Type B pancreatic cell (in vitro differentiated cells): Measurements from ENCODE around the gene FAM81A. TPM values are rescaled to one million over a fixed set of nuclear protein-coding genes. Genes with fewer than 3 reads are reported as not detected.

ENCODE experiments used
- DNase-seq: peaks from one replicate; pipeline ENCODE4 v3.0.0; 2021; ENCODE audit warnings: mixed read lengths; ENCODE audit not compliant: unreplicated experiment; ENCODE audit errors: extremely low spot score
- H3K27ac Mint-ChIP-seq: 2 replicates; pipeline ENCODE4 v1.8.0; 2021; ENCODE audit warnings: mild to moderate bottlenecking, mixed read lengths
- H3K27me3 Mint-ChIP-seq: 2 replicates; pipeline ENCODE4 v1.8.0; 2021; ENCODE audit warnings: mixed read lengths
- H3K36me3 Mint-ChIP-seq: 2 replicates; pipeline ENCODE4 v1.8.0; 2021; ENCODE audit warnings: mixed read lengths
- H3K4me1 Mint-ChIP-seq: one replicate; pipeline ENCODE4 v1.8.0; 2021; ENCODE audit warnings: mixed read lengths; ENCODE audit not compliant: unreplicated experiment
- H3K4me3 Mint-ChIP-seq: 2 replicates; pipeline ENCODE4 v1.8.0; 2021; ENCODE audit warnings: mild to moderate bottlenecking, mixed read lengths
- H3K9me3 Mint-ChIP-seq: 2 replicates; pipeline ENCODE4 v1.8.0; 2021; ENCODE audit warnings: mixed read lengths
- CTCF ChIP-seq: fragments of 200-600 bp; sonication (generic); conservative IDR thresholded peaks from 2 replicates; pipeline ENCODE4 v1.5.0; 2021; ENCODE audit warnings: antibody characterized with exemption, mild to moderate bottlenecking
- total RNA-seq: library from RNA; stranded (reverse); gene quantifications from 2 replicates; pipeline ENCODE4 v1.2.1, GENCODE V29; 2021; ENCODE audit warnings: low replicate concordance

FAM81A gene
- total RNA-seq, 1 donor from 2014 or later = 1.4 TPM

DNA sequence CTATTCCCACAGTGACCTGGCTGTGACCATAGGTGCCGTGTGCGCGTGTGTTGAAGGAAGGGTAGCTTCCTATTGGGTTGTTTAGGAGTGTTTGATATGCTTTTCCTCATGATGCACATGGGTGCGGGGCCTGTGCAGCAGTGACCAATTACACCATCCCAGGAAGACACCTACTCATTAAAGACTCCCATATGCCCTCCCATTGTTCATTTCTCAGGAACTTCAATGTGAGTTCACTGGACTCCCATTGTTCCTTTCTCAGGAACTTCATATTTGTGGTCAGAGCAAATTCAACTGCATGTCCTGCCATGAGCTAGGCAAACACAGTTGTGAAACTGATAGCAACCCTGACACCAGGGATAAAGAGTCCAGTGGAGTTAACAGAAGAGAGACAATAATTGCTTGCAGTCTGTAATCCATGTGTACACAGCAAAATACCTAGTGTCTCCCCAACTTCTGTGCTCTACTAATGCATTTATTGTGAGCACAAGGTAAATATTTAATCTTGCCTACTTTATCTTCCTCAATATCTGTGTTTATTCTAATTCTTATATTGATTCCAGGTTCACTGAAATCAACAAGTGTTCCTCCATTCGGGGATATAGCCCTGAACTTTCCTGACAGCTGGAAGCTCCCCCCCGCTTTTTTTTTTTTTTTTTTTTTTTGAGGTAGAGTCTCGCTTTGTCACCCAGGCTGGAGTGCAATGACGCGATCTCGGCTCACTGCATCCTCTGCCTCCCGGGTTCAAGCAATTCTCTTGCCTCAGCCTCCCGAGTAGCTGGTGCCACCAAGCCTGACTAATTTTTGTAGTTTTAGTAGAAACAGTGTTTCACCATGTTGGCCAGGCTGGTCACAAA, 116.1 kb downstream of the FAM81A start:
- Mint-ChIP-seq H3K36me3 (no peaks in the 10 kb centered on the region), H3K9me3 (no peaks in the 10 kb centered on the region), H3K27me3 (peaks cover 4% of the 10 kb centered on the region), H3K4me3 (no peak overlapping the region), H3K27ac (peak overlapping the region; percentile 46), H3K4me1 (peaks cover 4% of the 10 kb centered on the region)
- TF ChIP-seq CTCF = no peak
- DNase-seq = no peak

- Mint-ChIP-seq H3K27me3 (peaks cover 4% of the 10 kb centered on the region), H3K36me3 (no peaks in the 10 kb centered on the region), H3K9me3 (no peaks in the 10 kb centered on the region), H3K4me1 (peaks cover 2% of the 10 kb centered on the region), H3K27ac (peak overlapping the region; percentile 56), H3K4me3 (no peak overlapping the region)
- DNase-seq = no peak
- TF ChIP-seq CTCF = no peak
Observed at GRCh38 chr15:59555696-59556095, 117.7 kb downstream of the FAM81A start.

DNA sequence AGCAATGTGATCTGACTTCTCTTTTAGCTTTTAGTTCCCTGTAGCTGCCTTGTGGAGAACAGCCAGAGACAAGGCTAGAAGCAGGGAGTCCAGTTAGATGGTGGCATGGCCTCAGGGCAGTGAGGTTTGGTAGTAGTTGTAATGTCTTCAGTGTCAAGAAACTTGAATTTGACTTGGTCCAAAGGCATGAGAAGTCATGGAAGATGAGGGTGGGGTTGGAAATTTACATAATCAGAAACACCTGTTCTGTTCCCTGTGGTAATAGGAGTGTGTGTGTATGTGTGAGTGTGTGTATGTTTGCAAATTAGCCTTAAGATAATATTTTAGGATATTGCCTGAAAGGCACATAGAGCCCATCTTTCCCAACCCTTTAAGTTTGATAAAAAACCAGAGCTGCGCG, 118.4 kb downstream of the FAM81A start:
- TF ChIP-seq CTCF = no peak
- no peak for DNase-seq
- Mint-ChIP-seq H3K27me3 (peaks cover 4% of the 10 kb centered on the region), H3K4me1 (no peaks in the 10 kb centered on the region), H3K36me3 (no peaks in the 10 kb centered on the region), H3K4me3 (no peak overlapping the region), H3K27ac (no peak overlapping the region), H3K9me3 (no peaks in the 10 kb centered on the region)

- no peak for TF ChIP-seq CTCF
- Mint-ChIP-seq H3K27ac (no peak overlapping the region), H3K36me3 (no peaks in the 10 kb centered on the region), H3K4me3 (no peak overlapping the region), H3K27me3 (peaks cover 4% of the 10 kb centered on the region), H3K9me3 (no peaks in the 10 kb centered on the region), H3K4me1 (no peaks in the 10 kb centered on the region)
- DNase-seq = no peak
Observed at GRCh38 chr15:59557581-59557980, 119.6 kb downstream of the FAM81A start.

- TF ChIP-seq CTCF = no peak
- no peaks in the 10 kb centered on the region for H3K9me3 Mint-ChIP-seq
- H3K27ac Mint-ChIP-seq = no peak overlapping the region
- H3K36me3 Mint-ChIP-seq = no peaks in the 10 kb centered on the region
- H3K4me3 Mint-ChIP-seq = no peak overlapping the region
- no peak for DNase-seq
- H3K27me3 Mint-ChIP-seq = peaks cover 4% of the 10 kb centered on the region
- H3K4me1 Mint-ChIP-seq = no peaks in the 10 kb centered on the region
Observed at GRCh38 chr15:59558851-59559250, 120.9 kb downstream of the FAM81A start.
